ENCODE results near the gene UGT1A4.
"Not testable (repeated sequence)": the region's sequence is repeated elsewhere in the genome, so short reads cannot be mapped to it uniquely, and the experiment has no call there.

GRCh38 chr2:233751212-233752009 is 32.9 kb downstream of the UGT1A4 start:
- not testable (repeated sequence) for TF ChIP-seq CTCF (conservative IDR thresholded peaks at IDR 0.05); EZH2 (IDR thresholded peaks at IDR 0.05; ENCODE audit: low read depth)
